Dendritic cell treated with granulocyte-macrophage colony-stimulating factor and Interleukin-4, amounts not matched to agents 40 ng/mL and 50 ng/mL, for 4 days (primary cell): ENCODE results near the gene ZW10.
A peak's percentile ranks its signal among the peaks of the same experiment; 100 is the strongest.
"Not testable (repeated sequence)": the region's sequence is repeated elsewhere in the genome, so short reads cannot be mapped to it uniquely, and the experiment has no call there.

Experiments used
- H3K27ac Mint-ChIP-seq: one replicate; pipeline ENCODE4 v1.8.0; 2022; ENCODE audit warnings: mild to moderate bottlenecking, mixed read lengths
- H3K27me3 Mint-ChIP-seq: one replicate; pipeline ENCODE4 v1.8.0; 2022; ENCODE audit warnings: mild to moderate bottlenecking, mixed read lengths
- H3K36me3 Mint-ChIP-seq: one replicate; pipeline ENCODE4 v1.8.0; 2022; ENCODE audit warnings: low read depth, mixed read lengths
- H3K4me1 Mint-ChIP-seq: one replicate; pipeline ENCODE4 v1.8.0; 2022; ENCODE audit warnings: low read depth, mixed read lengths
- H3K4me3 Mint-ChIP-seq: one replicate; pipeline ENCODE4 v1.8.0; 2022; ENCODE audit warnings: mild to moderate bottlenecking, moderate library complexity, mixed read lengths
- H3K9me3 Mint-ChIP-seq: one replicate; pipeline ENCODE4 v1.8.0; 2022; ENCODE audit warnings: mixed read lengths
- intact Hi-C: fragments of 100-400 bp; cut with micrococcal nuclease; formaldehyde crosslinking; loops from one replicate; pipeline ENCODE4 v1.15.0; 2022

Gene ZW10

GRCh38 chr11:113773416-113774173 is at the start of gene ZW10:
Gene ZW10, minus strand, starts transcription at chr11:113773692. Its CDS starts 26 bp downstream, at chr11:113773666.
- peaks cover 14% of the 10 kb centered on the region for H3K27me3 Mint-ChIP-seq
- no peaks in the 10 kb centered on the region for H3K9me3 Mint-ChIP-seq
- H3K4me1 Mint-ChIP-seq, result peaks cover 13% of the 10 kb centered on the region
- intact Hi-C loops, result loop anchor here (1.0 to 10.0 kb wide), 3 partner anchors 102 to 627 kb away; partner anchors contain the start of genes C11orf71, RBM7, TTC12 and USP28
- peak within 1 kb of the TSS; percentile 97 for H3K27ac Mint-ChIP-seq
- H3K4me3 Mint-ChIP-seq, result peak within 1 kb of the TSS; percentile 98
- peaks cover 26% of the 10 kb centered on the region for H3K36me3 Mint-ChIP-seq

GRCh38 chr11:113818426-113818825 is 44.9 kb upstream of the ZW10 start:
- no peak overlapping the region for H3K4me3 Mint-ChIP-seq
- H3K36me3 Mint-ChIP-seq, result peaks cover 67% of the 10 kb centered on the region
- intact Hi-C loops, result no loop called here
- H3K27ac Mint-ChIP-seq, result no peak overlapping the region
- H3K4me1 Mint-ChIP-seq, result no peaks in the 10 kb centered on the region
- H3K9me3 Mint-ChIP-seq, result no peaks in the 10 kb centered on the region
- no peaks in the 10 kb centered on the region for H3K27me3 Mint-ChIP-seq

- intact Hi-C loops, result no loop called here
- Mint-ChIP-seq H3K4me1 (no peaks in the 10 kb centered on the region), H3K36me3 (peaks cover 61% of the 10 kb centered on the region), H3K4me3 (no peak overlapping the region), H3K27me3 (no peaks in the 10 kb centered on the region), H3K27ac (no peak overlapping the region), H3K9me3 (no peaks in the 10 kb centered on the region)
Measured at GRCh38 chr11:113817626-113818025, 44.1 kb upstream of the ZW10 start.

GRCh38 chr11:113817162-113817561 is 43.7 kb upstream of the ZW10 start:
- H3K36me3 Mint-ChIP-seq, result peaks cover 61% of the 10 kb centered on the region
- no peak overlapping the region for H3K27ac Mint-ChIP-seq
- H3K4me1 Mint-ChIP-seq, result no peaks in the 10 kb centered on the region
- H3K9me3 Mint-ChIP-seq, result no peaks in the 10 kb centered on the region
- intact Hi-C loops, result no loop called here
- no peaks in the 10 kb centered on the region for H3K27me3 Mint-ChIP-seq
- no peak overlapping the region for H3K4me3 Mint-ChIP-seq

GRCh38 chr11:113814181-113814580 is 40.7 kb upstream of the ZW10 start:
- H3K27ac Mint-ChIP-seq, result no peak overlapping the region
- H3K9me3 Mint-ChIP-seq, result no peaks in the 10 kb centered on the region
- no peak overlapping the region for H3K4me3 Mint-ChIP-seq
- peaks cover 59% of the 10 kb centered on the region for H3K36me3 Mint-ChIP-seq
- intact Hi-C loops, result no loop called here
- no peaks in the 10 kb centered on the region for H3K27me3 Mint-ChIP-seq
- no peaks in the 10 kb centered on the region for H3K4me1 Mint-ChIP-seq

- Mint-ChIP-seq H3K27ac (no peak overlapping the region), H3K36me3 (peaks cover 83% of the 10 kb centered on the region), H3K4me1 (no peaks in the 10 kb centered on the region), H3K27me3 (no peaks in the 10 kb centered on the region), H3K4me3 (no peak overlapping the region), H3K9me3 (no peaks in the 10 kb centered on the region)
- intact Hi-C loops, result no loop called here
Measured at GRCh38 chr11:113808931-113809330, 35.4 kb upstream of the ZW10 start.

GRCh38 chr11:113806406-113806805 is 32.9 kb upstream of the ZW10 start:
- Mint-ChIP-seq H3K4me3 (no peak overlapping the region), H3K36me3 (peaks cover 86% of the 10 kb centered on the region), H3K27me3 (no peaks in the 10 kb centered on the region)

GRCh38 chr11:113805640-113806039 is 32.1 kb upstream of the ZW10 start:
- Mint-ChIP-seq H3K27me3 (no peaks in the 10 kb centered on the region), H3K9me3 (no peaks in the 10 kb centered on the region), H3K36me3 (peaks cover 85% of the 10 kb centered on the region), H3K4me1 (no peaks in the 10 kb centered on the region), H3K4me3 (no peak overlapping the region), H3K27ac (no peak overlapping the region)
- intact Hi-C loops, result loop anchor here (2.0 kb wide), 1 partner anchor 457 kb away; no protein-coding TSS in a partner anchor

More at GRCh38 chr11:113806406-113806805, 32.9 kb upstream of the ZW10 start:
- H3K27ac Mint-ChIP-seq, result no peak overlapping the region
- no peaks in the 10 kb centered on the region for H3K9me3 Mint-ChIP-seq
- intact Hi-C loops, result loop anchor here (2.0 kb wide), 1 partner anchor 456 kb away; no protein-coding TSS in a partner anchor
- no peaks in the 10 kb centered on the region for H3K4me1 Mint-ChIP-seq

GRCh38 chr11:113802621-113803020 is 29.1 kb upstream of the ZW10 start:
- no peaks in the 10 kb centered on the region for H3K4me1 Mint-ChIP-seq
- peaks cover 82% of the 10 kb centered on the region for H3K36me3 Mint-ChIP-seq
- H3K27me3 Mint-ChIP-seq, result no peaks in the 10 kb centered on the region
- H3K9me3 Mint-ChIP-seq, result no peaks in the 10 kb centered on the region
- H3K27ac Mint-ChIP-seq, result no peak overlapping the region
- intact Hi-C loops, result no loop called here
- H3K4me3 Mint-ChIP-seq, result no peak overlapping the region

- no peaks in the 10 kb centered on the region for H3K4me1 Mint-ChIP-seq
- no peak overlapping the region for H3K27ac Mint-ChIP-seq
- H3K9me3 Mint-ChIP-seq, result no peaks in the 10 kb centered on the region
- no peak overlapping the region for H3K4me3 Mint-ChIP-seq
- no peaks in the 10 kb centered on the region for H3K27me3 Mint-ChIP-seq
- intact Hi-C loops, result loop anchor here (2.0 kb wide), 1 partner anchor 492 kb away; no protein-coding TSS in a partner anchor
- peaks cover 28% of the 10 kb centered on the region for H3K36me3 Mint-ChIP-seq
Measured at GRCh38 chr11:113796663-113797259, 23.3 kb upstream of the ZW10 start.

GRCh38 chr11:113789675-113790320 is 16.3 kb upstream of the ZW10 start:
- Mint-ChIP-seq H3K27me3 (peaks cover 19% of the 10 kb centered on the region), H3K4me3 (no peak overlapping the region)

GRCh38 chr11:113789016-113789415 is 15.5 kb upstream of the ZW10 start:
- H3K4me1 Mint-ChIP-seq, H3K36me3 Mint-ChIP-seq, H3K27ac Mint-ChIP-seq, H3K4me3 Mint-ChIP-seq, H3K9me3 Mint-ChIP-seq, intact Hi-C loops: not testable (repeated sequence)
- H3K27me3 Mint-ChIP-seq, result peaks cover 19% of the 10 kb centered on the region

More at GRCh38 chr11:113789675-113790320, 16.3 kb upstream of the ZW10 start:
- intact Hi-C loops, result no loop called here
- H3K9me3 Mint-ChIP-seq, result no peaks in the 10 kb centered on the region
- no peaks in the 10 kb centered on the region for H3K36me3 Mint-ChIP-seq
- H3K4me1 Mint-ChIP-seq, result no peaks in the 10 kb centered on the region
- no peak overlapping the region for H3K27ac Mint-ChIP-seq

- H3K4me1 Mint-ChIP-seq, result no peaks in the 10 kb centered on the region
- no peaks in the 10 kb centered on the region for H3K36me3 Mint-ChIP-seq
- H3K27ac Mint-ChIP-seq, result no peak overlapping the region
- no peak overlapping the region for H3K4me3 Mint-ChIP-seq
- intact Hi-C loops, result no loop called here
- H3K9me3 Mint-ChIP-seq, result no peaks in the 10 kb centered on the region
- H3K27me3 Mint-ChIP-seq, result peaks cover 24% of the 10 kb centered on the region
Measured at GRCh38 chr11:113782134-113782533, 8.6 kb upstream of the ZW10 start.

- Mint-ChIP-seq H3K36me3 (no peaks in the 10 kb centered on the region), H3K4me1 (no peaks in the 10 kb centered on the region), H3K27ac (no peak overlapping the region), H3K9me3 (no peaks in the 10 kb centered on the region), H3K27me3 (peaks cover 22% of the 10 kb centered on the region), H3K4me3 (no peak overlapping the region)
- intact Hi-C loops, result no loop called here
Measured at GRCh38 chr11:113781682-113782081, 8.2 kb upstream of the ZW10 start.
